GM23338 (cell line): Measurements from ENCODE around the gene RNF31. TPM values are rescaled to one million over a fixed set of nuclear protein-coding genes. Genes with fewer than 3 reads are reported as not detected.

Experiments
- ATAC-seq: fragments of 200-7000 bp; cut with Tn5 transposase; 3 replicates; pipeline ENCODE4 v1.9.1; 2020
- DNase-seq: peaks from one replicate; pipeline ENCODE4 v3.0.0-alpha.2; 2015; ENCODE audit warnings: low spot score
- H2AFZ ChIP-seq: fragments of 200-600 bp; sonication (generic); 2 replicates; pipeline ENCODE4 v1.8.0; 2016; ENCODE audit warnings: antibody characterized with exemption, mild to moderate bottlenecking, moderate library complexity
- H3F3A ChIP-seq: fragments of 200-600 bp; sonication (generic); replicated peaks from 2 replicates; pipeline ENCODE4 v1.8.0; 2017; ENCODE audit warnings: antibody characterized with exemption, mixed run types, low read depth
- H3K27ac ChIP-seq: fragments of 200-600 bp; sonication (generic); 2 replicates; pipeline ENCODE4 v1.6.1; 2016; ENCODE audit warnings: low read depth
- H3K27me3 ChIP-seq: fragments of 200-600 bp; sonication (generic); 2 replicates; pipeline ENCODE4 v1.8.0; 2016; ENCODE audit warnings: mild to moderate bottlenecking, mixed run types, moderate library complexity; ENCODE audit not compliant: insufficient read depth
- H3K36me3 ChIP-seq: fragments of 200-600 bp; sonication (generic); 2 replicates; pipeline ENCODE4 v1.8.0; 2016; ENCODE audit warnings: mild to moderate bottlenecking; ENCODE audit not compliant: insufficient read depth
- H3K4me1 ChIP-seq: fragments of 200-600 bp; sonication (generic); 2 replicates; pipeline ENCODE4 v1.8.0; 2016; ENCODE audit warnings: mild to moderate bottlenecking, moderate library complexity; ENCODE audit not compliant: insufficient read depth
- H3K4me2 ChIP-seq: fragments of 200-600 bp; sonication (generic); 2 replicates; pipeline ENCODE4 v1.7.1; 2017; ENCODE audit warnings: mixed run types
- H3K4me3 ChIP-seq: fragments of 200-600 bp; sonication (generic); 2 replicates; pipeline ENCODE4 v1.6.1; 2016; ENCODE audit warnings: mixed run types
- H3K79me2 ChIP-seq: fragments of 200-600 bp; sonication (generic); replicated peaks from 2 replicates; pipeline ENCODE4 v1.8.0; 2017; ENCODE audit warnings: mild to moderate bottlenecking; ENCODE audit not compliant: insufficient read depth
- H3K9me2 ChIP-seq: fragments of 200-600 bp; sonication (generic); 2 replicates; pipeline ENCODE4 v1.8.0; 2017; ENCODE audit not compliant: insufficient read depth
- H4K20me1 ChIP-seq: fragments of 200-600 bp; sonication (generic); replicated peaks from 2 replicates; pipeline ENCODE4 v1.8.0; 2017; ENCODE audit warnings: mild to moderate bottlenecking; ENCODE audit not compliant: insufficient read depth
- H3K27ac Mint-ChIP-seq: 2 replicates; pipeline ENCODE4 v1.8.0; 2020; ENCODE audit warnings: inconsistent platforms, mild to moderate bottlenecking, moderate library complexity, mixed read lengths
- H3K27me3 Mint-ChIP-seq: 3 replicates; pipeline ENCODE4 v1.8.0; 2022; ENCODE audit warnings: low read depth, mild to moderate bottlenecking, moderate library complexity, mixed read lengths, inconsistent platforms; ENCODE audit not compliant: insufficient read depth, poor library complexity
- H3K36me3 Mint-ChIP-seq: 3 replicates; pipeline ENCODE4 v1.8.0; 2021; ENCODE audit warnings: low read depth, mild to moderate bottlenecking, inconsistent platforms, moderate library complexity, mixed read lengths
- H3K4me1 Mint-ChIP-seq: 3 replicates; pipeline ENCODE4 v1.8.0; 2020; ENCODE audit warnings: mild to moderate bottlenecking, inconsistent platforms, mixed read lengths
- H3K4me3 Mint-ChIP-seq: 3 replicates; pipeline ENCODE4 v1.8.0; 2021; ENCODE audit warnings: moderate library complexity, mild to moderate bottlenecking, inconsistent platforms, mixed read lengths
- H3K9me3 Mint-ChIP-seq: 3 replicates; pipeline ENCODE4 v1.8.0; 2020; ENCODE audit warnings: moderate library complexity, mild to moderate bottlenecking, inconsistent platforms, mixed read lengths
- CREB1 ChIP-seq: fragments of 250-450 bp; sonication (Bioruptor Pico); IDR thresholded peaks from 2 replicates; pipeline ENCODE4 v1.5.0; 2020; ENCODE audit warnings: low read depth, mild to moderate bottlenecking, moderate library complexity
- CTCF ChIP-seq, 2 experiments: fragments of 200-600 bp in 1 of 2; sonication (generic) in 1 of 2; conservative IDR thresholded peaks; 2 replicates each; pipeline versions ENCODE4 v1.5.1 to v1.6.1; 2016 to 2017; ENCODE audit warnings: antibody characterized with exemption in 2 of 2, low read depth in 2 of 2, mild to moderate bottlenecking in 2 of 2, moderate library complexity in 1 of 2
- ETS1 ChIP-seq: IDR thresholded peaks from 2 replicates; pipeline ENCODE4 v1.6.1; 2016; ENCODE audit warnings: antibody characterized with exemption
- EZH2 ChIP-seq: fragments of 200-600 bp; sonication (generic); IDR thresholded peaks from one replicate; pipeline ENCODE4 v1.8.0; 2017; ENCODE audit warnings: antibody characterized with exemption, mild to moderate bottlenecking, low read depth; ENCODE audit not compliant: unreplicated experiment
- EZH2phosphoT487 ChIP-seq: fragments of 200-600 bp; sonication (generic); IDR thresholded peaks from one replicate; pipeline ENCODE4 v1.8.1; 2018; ENCODE audit warnings: antibody characterized with exemption; ENCODE audit not compliant: unreplicated experiment
- JUNB ChIP-seq: IDR thresholded peaks from one replicate; pipeline ENCODE4 v1.6.1; 2016; ENCODE audit warnings: antibody characterized with exemption; ENCODE audit not compliant: unreplicated experiment
- NANOG ChIP-seq: IDR thresholded peaks from 2 replicates; pipeline ENCODE4 v1.6.1; 2016; ENCODE audit warnings: antibody characterized with exemption, borderline replicate concordance
- POLR2AphosphoS5 ChIP-seq: IDR thresholded peaks from 2 replicates; pipeline ENCODE4 v1.6.1; 2016; ENCODE audit warnings: antibody characterized with exemption, low read depth
- REST ChIP-seq: IDR thresholded peaks from one replicate; pipeline ENCODE4 v1.6.1; 2018; ENCODE audit warnings: antibody characterized with exemption; ENCODE audit not compliant: unreplicated experiment
- STAT1 ChIP-seq: IDR thresholded peaks from one replicate; pipeline ENCODE4 v1.6.1; 2016; ENCODE audit warnings: antibody characterized with exemption; ENCODE audit not compliant: unreplicated experiment
- ZNF462 ChIP-seq: fragments of 250-450 bp; sonication (Bioruptor Pico); IDR thresholded peaks from 2 replicates; pipeline ENCODE4 v1.5.0; 2020; ENCODE audit warnings: mild to moderate bottlenecking, moderate library complexity
- polyA plus RNA-seq: library from polyadenylated mRNA; unstranded; fragments of >200 nt; fragmentation: Nextera tagmentation; extraction: Ambion mirVana; gene quantifications from 2 replicates; pipeline ENCODE4 v1.2.1, GENCODE V29; 2016
- total RNA-seq: library from RNA; depleted of rRNA; stranded (reverse); fragments of >200 nt; shearing (Covaris generic); gene quantifications from 2 replicates; pipeline ENCODE4 v1.2.3, GENCODE V29; 2014

RNF31 gene
- total and polyA plus RNA-seq, 2 experiments from 2014 or later, result 54.8 to 87.4 TPM

DNA sequence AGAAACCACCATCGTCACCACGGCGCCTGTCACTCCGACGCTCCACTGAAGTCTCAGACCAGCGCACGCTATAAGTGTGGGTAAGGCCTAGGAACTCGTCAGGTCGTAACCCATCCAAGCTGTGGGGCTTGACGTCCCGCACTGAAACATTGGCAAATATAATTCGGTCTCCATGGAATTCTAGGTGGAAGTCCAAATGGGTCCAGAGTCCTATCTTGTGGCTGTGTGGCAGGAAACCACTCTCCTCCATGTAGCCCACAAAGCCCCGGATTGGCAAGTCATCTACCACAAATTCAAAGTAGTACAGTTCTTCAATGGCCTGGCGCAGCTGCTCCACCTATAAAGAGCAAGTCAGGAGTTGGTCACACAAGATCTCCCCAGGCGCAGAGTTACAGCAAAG is 45.6 kb downstream of the RNF31 start:
- no peak overlapping the region for H3K27ac Mint-ChIP-seq
- H4K20me1 ChIP-seq, result 0 out of 2 replicates have a peak, but pooled peaks cover under 1% of the 10 kb centered on the region

More for the DNA sequence above, 45.6 kb downstream of the RNF31 start:
- DNase-seq, result no peak
- Mint-ChIP-seq H3K4me3 (no peak overlapping the region; the same call in 2 of the 3 replicates), H3K36me3 (peaks cover 43% of the 10 kb centered on the region), H3K27me3 (peaks cover 16% of the 10 kb centered on the region), H3K4me1 (peaks cover 26% of the 10 kb centered on the region), H3K9me3 (no peaks in the 10 kb centered on the region; the same call in 2 of the 3 replicates)
- Histone ChIP-seq H2AFZ (no peak overlapping the region), H3K4me3 (no peak overlapping the region), H3K27me3 (no peaks in the 10 kb centered on the region), H3F3A (peaks cover 18% of the 10 kb centered on the region), H3K27ac (no peak overlapping the region), H3K79me2 (peaks cover 3% of the 10 kb centered on the region; the same call in 1 of the 2 replicates), H3K9me2 (no peaks in the 10 kb centered on the region), H3K4me2 (no peak overlapping the region), H3K36me3 (no peaks in the 10 kb centered on the region), H3K4me1 (peaks cover 13% of the 10 kb centered on the region)
- TF ChIP-seq STAT1, result no peak
- TF ChIP-seq CTCF (conservative IDR thresholded peaks at IDR 0.05; ENCODE audit: low read depth in 2 of 2), result no peak
- no peak for TF ChIP-seq EZH2phosphoT487
- TF ChIP-seq NANOG, result no peak
- TF ChIP-seq ZNF462 (CRISPR knock-in tag), result no peak
- TF ChIP-seq POLR2AphosphoS5, result no peak
- TF ChIP-seq ETS1, result no peak
- TF ChIP-seq REST, result no peak
- TF ChIP-seq EZH2, result no peak
- TF ChIP-seq JUNB, result no peak
- no peak for TF ChIP-seq CREB1 (CRISPR knock-in tag)
- ATAC-seq, result no peak
